GM12878 (cell line): Measurements from ENCODE around the gene CD7. TPM values are rescaled to one million over a fixed set of nuclear protein-coding genes. Genes with fewer than 3 reads are reported as not detected.

Source experiments
- ATAC-seq: fragments of 200-7000 bp; cut with Tn5 transposase; 3 replicates; pipeline ENCODE4 v1.9.1; 2020; ENCODE audit warnings: mild to moderate bottlenecking, moderate library complexity
- BruUV-seq: library from RNA; stranded (reverse); fragments of 400-500 nt; replicated peaks from 2 replicates; lab custom pipeline; 2021; lab: Mats Ljungman, UMichigan
- CTCF ChIA-PET: fragments of 300-600 bp; sonication (Branson Sonifier 250); formaldehyde crosslinking; extraction: SDS; loops from one replicate; lab custom pipeline; 2021; ENCODE audit warnings: inconsistent platforms; lab: Yijun Ruan, JAX
- POLR2A ChIA-PET: fragments of 350-600 bp; formaldehyde crosslinking; extraction: SDS; loops from one replicate; lab custom pipeline; 2021; ENCODE audit warnings: inconsistent platforms; lab: Charles Lee
- RAD21 ChIA-PET: fragments of 300-600 bp; sonication (Branson Sonifier 250); formaldehyde crosslinking; loops from one replicate; lab custom pipeline; 2023; ENCODE audit warnings: antibody characterized with exemption; ENCODE audit not compliant: unreplicated experiment; lab: Charles Lee
- SMC1A ChIA-PET: fragments of 300-600 bp; sonication (Branson Sonifier 250); formaldehyde crosslinking; loops from one replicate; lab custom pipeline; 2023; ENCODE audit not compliant: unreplicated experiment, uncharacterized antibody; lab: Charles Lee
- DNase-seq: peaks from one replicate; pipeline ENCODE4 v3.0.0-alpha.2; 2011; ENCODE audit warnings: low read depth, low spot score
- FAIRE-seq: peaks from 3 replicates; lab custom pipeline; 2011; peaks lifted over from hg19 to GRCh38; lab: Jason Lieb, UNC
- H2AFZ ChIP-seq: 2 replicates; pipeline ENCODE4 v1.6.0; 2011; ENCODE audit warnings: low read depth, low read length, control low read depth; ENCODE audit not compliant: control insufficient read depth
- H3K27ac ChIP-seq: 2 replicates; pipeline ENCODE4 v1.5.1; 2011; ENCODE audit warnings: control low read depth; ENCODE audit not compliant: control insufficient read depth, insufficient read depth
- H3K27me3 ChIP-seq, 2 experiments: replicated peaks in 1 of 2; 2 replicates each; pipeline versions ENCODE4 v1.6.0 to v1.6.1; 2011; ENCODE audit warnings: low read length in 1 of 2; ENCODE audit not compliant: control insufficient read depth in 2 of 2, insufficient read depth in 2 of 2
- H3K36me3 ChIP-seq, 2 experiments: 2 replicates each; pipeline ENCODE4 v1.5.1; 2011; ENCODE audit warnings: low read length in 1 of 2; ENCODE audit not compliant: control insufficient read depth in 2 of 2, insufficient read depth in 2 of 2
- H3K4me1 ChIP-seq: 2 replicates; pipeline ENCODE4 v1.6.1; 2011; ENCODE audit warnings: mild to moderate bottlenecking, low read length, moderate library complexity, mixed read lengths; ENCODE audit not compliant: control insufficient read depth, insufficient read depth
- H3K4me2 ChIP-seq: 2 replicates; pipeline ENCODE4 v1.6.0; 2011; ENCODE audit warnings: control low read depth; ENCODE audit not compliant: control insufficient read depth, insufficient read depth
- H3K4me3 ChIP-seq: fragments of 200-600 bp; sonication (generic); 2 replicates; pipeline ENCODE4 v1.5.1; 2016
- H3K79me2 ChIP-seq: 2 replicates; pipeline ENCODE4 v1.6.0; 2011; ENCODE audit warnings: low read length; ENCODE audit not compliant: control insufficient read depth, insufficient read depth
- H3K9ac ChIP-seq: 2 replicates; pipeline ENCODE4 v1.8.0; 2011; ENCODE audit warnings: low read length, control low read depth, mixed read lengths; ENCODE audit not compliant: control insufficient read depth, insufficient read depth
- H3K9me3 ChIP-seq: replicated peaks from 3 replicates; pipeline ENCODE4 v1.5.1; 2011; ENCODE audit warnings: mild to moderate bottlenecking, low read length; ENCODE audit not compliant: control insufficient read depth, insufficient read depth
- H4K20me1 ChIP-seq: 2 replicates; pipeline ENCODE4 v1.6.0; 2011; ENCODE audit not compliant: control insufficient read depth, insufficient read depth
- MEF2B ChIP-seq: fragments of 450-650 bp; IDR thresholded peaks from 2 replicates; pipeline ENCODE4 v1.6.1; 2018; ENCODE audit warnings: mild to moderate bottlenecking, moderate library complexity; ENCODE audit not compliant: partially characterized antibody, poor library complexity, severe bottlenecking
- ZSCAN29 ChIP-seq: fragments of 450-650 bp; IDR thresholded peaks from 2 replicates; pipeline ENCODE4 v1.6.1; 2017; ENCODE audit warnings: mild to moderate bottlenecking, moderate library complexity
- whole genome bisulfite sequencing: methylation state at CpG from one replicate; pipeline ENCODE4 v1.1.6; 2016; ENCODE audit warnings: low lambda C conversion rate; ENCODE audit not compliant: insufficient replicate concordance, insufficient coverage; ENCODE audit errors: missing lambda C conversion rate; 5-methylcytosine and 5-hydroxymethylcytosine counted together
- in situ Hi-C: fragments of 300-500 bp; cut with MboI; formaldehyde crosslinking; loops from 9 replicates; pipeline ENCODE4 v1.14.3; 2018; ENCODE audit warnings: mixed read lengths
- intact Hi-C: fragments of 100-400 bp; cut with micrococcal nuclease; formaldehyde crosslinking; loops from one replicate; pipeline ENCODE4 v1.14.2; 2022; ENCODE audit not compliant: unreplicated experiment
- polyA plus RNA-seq, 11 experiments: library from polyadenylated mRNA; depleted of rRNA in 4 of 11; unstranded in 6 of 11; stranded (reverse) in 5 of 11; fragments of >200 nt; fragmentation: Nextera tagmentation in 4 of 11; fragmentation: Illumina TruSeq in 1 of 11; extraction: Ambion mirVana in 4 of 11; extraction: Trizol in 1 of 11; gene quantifications; 1 replicate in 1 of 11; 2 replicates in 10 of 11; pipeline versions ENCODE4 v1.2.1 to v1.2.3, GENCODE V29; 2011 to 2016; ENCODE audit warnings: inconsistent platforms in 2 of 11, missing spikeins in 2 of 11, low read depth in 1 of 11
- total RNA-seq, 4 experiments: library from RNA; depleted of rRNA in 3 of 4; stranded (reverse); fragments of >200 nt in 3 of 4; fragmentation: Illumina TruSeq in 1 of 4; extraction: Trizol in 1 of 4; gene quantifications; 2 replicates each; pipeline versions ENCODE4 v1.2.1 to v1.2.3, GENCODE V29; 2013 to 2021

Gene CD7
- total and polyA plus RNA-seq, 10 of the 15 experiments (the other 5 are each of a cell fraction or from before 2014, with no cell fraction given) = 0.33 TPM; not detected in 9

DNA sequence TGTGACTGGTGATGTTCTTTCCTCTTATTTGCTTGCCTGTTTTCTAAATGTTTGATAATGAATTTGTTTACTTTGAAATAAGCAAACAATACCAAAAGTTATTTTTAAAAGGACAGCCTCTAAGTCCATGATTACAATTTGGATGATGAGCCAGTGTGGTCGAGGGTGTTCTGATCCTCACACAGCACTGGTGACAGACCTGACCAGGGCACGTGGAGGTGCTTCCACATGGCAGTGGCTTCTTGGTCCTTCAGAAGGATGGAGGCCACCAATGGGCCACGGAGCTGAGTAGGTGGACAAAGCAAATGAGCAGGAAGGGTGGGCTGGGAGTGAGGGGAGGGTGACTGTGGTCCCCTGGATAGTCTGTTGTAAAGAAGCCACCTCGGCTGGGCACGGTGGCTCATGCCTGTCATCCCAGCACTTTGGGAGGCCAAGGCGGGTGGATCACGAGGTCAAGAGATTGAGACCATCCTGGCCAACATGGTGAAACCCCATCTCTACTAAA is 37.4 kb upstream of the CD7 start (continued):
- no peak for TF ChIP-seq MEF2B

DNA sequence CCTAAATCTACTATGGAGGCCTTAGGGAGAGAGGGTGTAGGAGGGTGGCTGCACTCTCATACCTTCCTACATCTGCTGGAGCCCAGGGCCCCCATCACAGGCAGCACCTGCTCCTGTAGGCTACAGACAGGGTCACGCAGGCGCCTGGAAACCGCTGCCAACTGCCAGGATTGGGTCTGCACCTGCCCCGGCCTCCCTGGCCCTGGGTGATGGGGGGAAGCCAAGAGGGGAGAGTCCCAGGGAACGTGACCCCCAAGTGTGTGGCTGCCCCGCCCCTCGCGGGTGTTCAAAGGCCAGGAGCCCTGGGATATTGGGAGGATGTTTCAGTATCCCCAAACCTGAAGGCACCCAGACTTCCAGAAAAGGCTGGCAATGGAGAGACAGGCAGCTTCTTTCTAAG is 36.1 kb upstream of the CD7 start:
- no peaks in the 10 kb centered on the region for H3K27me3 ChIP-seq
- no peak for FAIRE-seq
- peaks cover 15% of the 10 kb centered on the region for H3K4me1 ChIP-seq
- ChIA-PET SMC1A (interaction anchor here (0.8 to 1.0 kb wide), 2 partner anchors 46 to 96 kb away, joined by 3 to 5 read pairs; no protein-coding TSS in a partner anchor), POLR2A (no interaction called here), CTCF (interaction anchor here (0.9 to 1.3 kb wide), 4 partner anchors 56 to 201 kb away, joined by 3 to 6 read pairs (median 4); no protein-coding TSS in a partner anchor), RAD21 (interaction anchor here (1.1 to 1.5 kb wide), 3 partner anchors 23 to 198 kb away, joined by 5 to 7 read pairs (median 5); partner anchors contain the start of gene HEXD)
- WGBS = 49% methylated on average over 8 of the region's 8 CpGs
- H3K36me3 ChIP-seq = no peaks in the 10 kb centered on the region
- no peaks in the 10 kb centered on the region for H4K20me1 ChIP-seq
- no peak overlapping the region for H3K4me3 ChIP-seq
- no peaks in the 10 kb centered on the region for H3K9me3 ChIP-seq
- H3K9ac ChIP-seq = no peak overlapping the region
- in situ Hi-C loops (loop anchor here (5.0 kb wide), 2 partner anchors 54 to 199 kb away; no protein-coding TSS in a partner anchor), intact Hi-C loops (loop anchor here (5.0 kb wide), 1 partner anchor 139 kb away; no protein-coding TSS in a partner anchor)
- no peak overlapping the region for H3K4me2 ChIP-seq
- no peak for DNase-seq
- BruUV-seq = no TSS peak
- TF ChIP-seq ZSCAN29 = no peak
- no peaks in the 10 kb centered on the region for H3K79me2 ChIP-seq
- ATAC-seq = no peak
- H2AFZ ChIP-seq = no peak overlapping the region
- H3K27ac ChIP-seq = no peak overlapping the region
